IMR-90 (cell line): ENCODE results near the gene ATP11A. TPM values are rescaled to one million over a fixed set of nuclear protein-coding genes. Genes with fewer than 3 reads are reported as not detected.
A peak's percentile ranks its signal among the peaks of the same experiment; 100 is the strongest.

Source experiments
- ATAC-seq: fragments of 200-7000 bp; cut with Tn5 transposase; 2 replicates; pipeline ENCODE4 v1.9.1; 2020; ENCODE audit warnings: low read depth, mild to moderate bottlenecking, moderate library complexity
- BruUV-seq: library from RNA; stranded (reverse); fragments of 400-500 nt; replicated peaks from 2 replicates; lab custom pipeline; 2021; lab: Mats Ljungman, UMichigan
- CTCF ChIA-PET: fragments of 300-600 bp; formaldehyde crosslinking; extraction: SDS; loops from one replicate; lab custom pipeline; 2021; ENCODE audit warnings: antibody characterized with exemption; lab: Yijun Ruan, JAX
- POLR2A ChIA-PET: fragments of 300-600 bp; sonication (Branson Sonifier 250); formaldehyde crosslinking; loops from one replicate; lab custom pipeline; 2022; ENCODE audit warnings: antibody characterized with exemption; ENCODE audit not compliant: unreplicated experiment; lab: Charles Lee
- DNase-seq: peaks from one replicate; pipeline ENCODE4 v3.0.0; 2013
- H2AFZ ChIP-seq: replicated peaks from 2 replicates; pipeline ENCODE3; 2013; ENCODE audit warnings: low read length, mild to moderate bottlenecking; ENCODE audit not compliant: poor library complexity
- H2AK5ac ChIP-seq: 2 replicates; pipeline ENCODE4 v1.6.1; 2013; ENCODE audit warnings: low read depth, low read length, inconsistent platforms
- H2AK9ac ChIP-seq: replicated peaks from 2 replicates; pipeline ENCODE3; 2013; ENCODE audit warnings: mild to moderate bottlenecking, low read depth, low read length, moderate library complexity; ENCODE audit not compliant: poor library complexity
- H2BK120ac ChIP-seq: 2 replicates; pipeline ENCODE4 v1.6.1; 2013; ENCODE audit warnings: low read depth, low read length, inconsistent platforms
- H2BK15ac ChIP-seq: 3 replicates; pipeline ENCODE4 v1.6.1; 2013; ENCODE audit warnings: low read depth, low read length, inconsistent platforms
- H2BK20ac ChIP-seq: 2 replicates; pipeline ENCODE4 v1.6.1; 2013; ENCODE audit warnings: low read depth, mild to moderate bottlenecking, inconsistent platforms, low read length, moderate library complexity
- H2BK5ac ChIP-seq: 2 replicates; pipeline ENCODE4 v1.6.1; 2013; ENCODE audit warnings: mild to moderate bottlenecking, low read depth, low read length, inconsistent platforms; ENCODE audit not compliant: poor library complexity, severe bottlenecking
- H3K14ac ChIP-seq: replicated peaks from 2 replicates; pipeline ENCODE4 v1.6.1; 2013; ENCODE audit warnings: low read depth, low read length, inconsistent platforms
- H3K18ac ChIP-seq: 2 replicates; pipeline ENCODE4 v1.6.1; 2013; ENCODE audit warnings: low read depth, low read length, control low read depth
- H3K23ac ChIP-seq: 2 replicates; pipeline ENCODE4 v1.6.1; 2013; ENCODE audit warnings: low read depth, low read length, inconsistent platforms
- H3K27ac ChIP-seq: 2 replicates; pipeline ENCODE4 v1.5.1; 2013; ENCODE audit warnings: mild to moderate bottlenecking, control low read depth, low read length; ENCODE audit not compliant: insufficient read depth
- H3K27me3 ChIP-seq: 2 replicates; pipeline ENCODE4 v1.6.1; 2013; ENCODE audit warnings: low read length; ENCODE audit not compliant: control insufficient read depth, insufficient read depth
- H3K36me3 ChIP-seq: 2 replicates; pipeline ENCODE4 v1.6.1; 2013; ENCODE audit warnings: low read length, mixed read lengths; ENCODE audit not compliant: control insufficient read depth, insufficient read depth
- H3K4ac ChIP-seq: 2 replicates; pipeline ENCODE4 v1.6.1; 2013; ENCODE audit warnings: low read depth, low read length, inconsistent platforms
- H3K4me1 ChIP-seq: 2 replicates; pipeline ENCODE4 v1.6.1; 2013; ENCODE audit warnings: low read length, mixed read lengths; ENCODE audit not compliant: control insufficient read depth, insufficient read depth
- H3K4me2 ChIP-seq: 2 replicates; pipeline ENCODE4 v1.6.1; 2013; ENCODE audit warnings: low read depth, mild to moderate bottlenecking, control low read depth, low read length, moderate library complexity
- H3K4me3 ChIP-seq: 2 replicates; pipeline ENCODE4 v1.5.1; 2013; ENCODE audit warnings: low read depth, mild to moderate bottlenecking, control low read depth, low read length, moderate library complexity; ENCODE audit not compliant: insufficient read depth
- H3K56ac ChIP-seq: 2 replicates; pipeline ENCODE4 v1.6.1; 2013; ENCODE audit warnings: low read length, inconsistent platforms; ENCODE audit not compliant: insufficient read depth; ENCODE audit errors: extremely low read depth
- H3K79me1 ChIP-seq, 2 experiments: 2 replicates each; pipeline ENCODE4 v1.6.1; 2013; ENCODE audit warnings: low read length in 2 of 2, inconsistent platforms in 1 of 2, low read depth in 1 of 2
- H3K9ac ChIP-seq: 2 replicates; pipeline ENCODE4 v1.6.1; 2013; ENCODE audit warnings: low read depth, low read length, control low read depth
- H3K9me1 ChIP-seq: 2 replicates; pipeline ENCODE4 v1.6.1; 2013; ENCODE audit warnings: low read length, inconsistent platforms; ENCODE audit not compliant: insufficient read depth
- H3K9me3 ChIP-seq: 2 replicates; pipeline ENCODE4 v1.6.1; 2013; ENCODE audit warnings: low read length; ENCODE audit not compliant: control insufficient read depth, insufficient read depth
- H4K20me1 ChIP-seq: 2 replicates; pipeline ENCODE4 v1.6.1; 2013; ENCODE audit warnings: low read length, inconsistent platforms; ENCODE audit not compliant: insufficient read depth
- H4K5ac ChIP-seq: 2 replicates; pipeline ENCODE4 v1.6.1; 2013; ENCODE audit warnings: mild to moderate bottlenecking, low read depth, low read length, control low read depth
- H4K8ac ChIP-seq, 2 experiments: 2 replicates each; pipeline ENCODE4 v1.6.1; 2013; ENCODE audit warnings: low read depth in 2 of 2, low read length in 2 of 2, control low read depth in 1 of 2, inconsistent platforms in 1 of 2
- H4K91ac ChIP-seq: 2 replicates; pipeline ENCODE4 v1.6.1; 2013; ENCODE audit warnings: low read depth, low read length, inconsistent platforms; ENCODE audit not compliant: insufficient read depth
- MXI1 ChIP-seq: IDR thresholded peaks from 2 replicates; pipeline ENCODE4 v1.6.1; 2012; ENCODE audit warnings: low read depth, mild to moderate bottlenecking, low read length, moderate library complexity, borderline replicate concordance
- WGBS, 2 experiments: methylation state at CpG; one replicate each; pipeline versions ENCODE4 v1.1.5 to v1.1.7; 2013; ENCODE audit warnings: missing lambda C conversion rate in 2 of 2; ENCODE audit not compliant: insufficient read length in 1 of 2; ENCODE audit errors: extremely low coverage in 2 of 2; 5-methylcytosine and 5-hydroxymethylcytosine counted together
- dilution Hi-C: fragments of 300-500 bp; cut with HindIII; formaldehyde crosslinking; loops from one replicate; pipeline ENCODE4 v1.14.3; 2018; ENCODE audit warnings: low sequenced_read_pairs; ENCODE audit not compliant: unreplicated experiment
- in situ Hi-C: fragments of 300-500 bp; cut with MboI; formaldehyde crosslinking; loops from 3 replicates; pipeline ENCODE4 v1.14.3; 2019; ENCODE audit warnings: low sequenced_read_pairs, inconsistent platforms, mixed read lengths
- intact Hi-C: fragments of 100-400 bp; cut with micrococcal nuclease; formaldehyde crosslinking; loops from 2 replicates; pipeline ENCODE4 v1.10.0; 2022
- polyA plus RNA-seq, 3 experiments: library from polyadenylated mRNA; depleted of rRNA; stranded (reverse); fragments of >200 nt; gene quantifications; 2 replicates each; pipeline ENCODE4 v1.2.3, GENCODE V29; 2012; ENCODE audit warnings: low replicate concordance in 1 of 3
- total RNA-seq: library from RNA; depleted of rRNA; stranded (reverse); fragments of >200 nt; gene quantifications from 2 replicates; pipeline ENCODE4 v1.2.3, GENCODE V29; 2012

The ATP11A gene
- total and polyA plus RNA-seq, 2 of the 4 experiments (the other 2 are of a cell fraction): 8.4 to 12.0 TPM

- DNase-seq: no peak
- Histone ChIP-seq H3K36me3 (peaks cover 10% of the 10 kb centered on the region; the same call in 1 of the 2 replicates), H2BK15ac (no peak overlapping the region), H3K4ac (no peak overlapping the region), H3K9me1 (no peaks in the 10 kb centered on the region), H3K27me3 (no peaks in the 10 kb centered on the region), H4K5ac (no peak overlapping the region), H2AFZ (peak overlapping the region; percentile 40), H3K4me3 (no peak overlapping the region), H2AK5ac (no peak overlapping the region), H3K9me3 (no peaks in the 10 kb centered on the region), H4K91ac (no peak overlapping the region), H3K14ac (no peak overlapping the region; the same call in 1 of the 2 replicates), H2AK9ac (no peak overlapping the region), H4K8ac (no peak overlapping the region), H3K79me1 (no peaks in the 10 kb centered on the region), H2BK20ac (no peak overlapping the region), H4K20me1 (no peaks in the 10 kb centered on the region), H2BK5ac (no peak overlapping the region), H3K9ac (no peak overlapping the region), H3K56ac (no peak overlapping the region), H3K27ac (no peak overlapping the region), H3K4me1 (no peaks in the 10 kb centered on the region), H2BK120ac (no peak overlapping the region), H3K4me2 (no peak overlapping the region), H3K18ac (no peak overlapping the region), H3K23ac (no peak overlapping the region)
- ATAC-seq: no peak
- no peak for TF ChIP-seq MXI1
- in situ Hi-C loops (loop anchor here (10.0 kb wide), 2 partner anchors 225 to 255 kb away; no protein-coding TSS in a partner anchor), dilution Hi-C loops (no loop called here), intact Hi-C loops (loop anchor here (10.0 kb wide), 1 partner anchor 1395 kb away; no protein-coding TSS in a partner anchor)
- no CpG with 5 or more reads among the region's 2 CpGs for WGBS, 2 experiments
- BruUV-seq: no TSS peak
- ChIA-PET POLR2A (no interaction called here), CTCF (no interaction called here)
Observed at GRCh38 chr13:112870051-112870331, 180.2 kb downstream of the ATP11A start.
